Rectal smooth muscle tissue (tissue), 1 donor: Measurements from ENCODE around the gene HOXC11.

Experiments used
- H3K27ac ChIP-seq: one replicate; pipeline ENCODE4 v1.7.0; 2013; ENCODE audit warnings: low read depth, low read length, inconsistent platforms
- H3K27me3 ChIP-seq: one replicate; pipeline ENCODE4 v1.7.0; 2013; ENCODE audit warnings: low read length; ENCODE audit not compliant: control insufficient read depth, insufficient read depth
- H3K36me3 ChIP-seq: one replicate; pipeline ENCODE4 v1.7.0; 2013; ENCODE audit warnings: low read length; ENCODE audit not compliant: control insufficient read depth, insufficient read depth
- H3K4me1 ChIP-seq: one replicate; pipeline ENCODE4 v1.7.0; 2013; ENCODE audit warnings: low read length; ENCODE audit not compliant: control insufficient read depth, insufficient read depth
- H3K4me3 ChIP-seq: one replicate; pipeline ENCODE4 v1.7.0; 2013; ENCODE audit warnings: low read length
- H3K9ac ChIP-seq: one replicate; pipeline ENCODE4 v1.7.0; 2013; ENCODE audit warnings: low read length

The HOXC11 gene

DNA sequence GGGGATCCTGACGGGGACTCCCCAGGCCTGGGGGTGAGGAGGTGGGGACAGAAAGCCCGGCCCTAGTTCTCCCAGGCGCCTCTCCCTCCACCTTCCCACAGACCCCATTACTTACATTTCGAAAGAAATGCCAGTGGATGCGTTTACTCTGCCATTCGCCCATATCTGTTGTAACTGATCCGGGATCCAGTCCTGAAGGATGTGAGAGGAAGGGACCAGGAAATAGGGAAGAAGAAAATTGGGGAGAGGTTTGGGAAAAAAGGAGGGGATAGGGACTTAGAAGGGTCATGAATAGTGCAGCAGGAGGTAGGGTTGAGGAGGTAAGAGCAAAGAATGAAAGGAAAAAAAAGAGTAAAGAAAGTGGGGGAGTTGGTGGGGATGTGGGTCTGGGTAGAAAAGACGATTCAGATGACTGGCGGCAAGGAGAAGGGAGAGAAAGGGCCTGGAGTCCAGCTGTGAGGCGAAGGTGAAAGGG, 17.1 kb upstream of the HOXC11 start:
- Histone ChIP-seq H3K27ac (no peak overlapping the region), H3K36me3 (no peaks in the 10 kb centered on the region), H3K4me1 (no peaks in the 10 kb centered on the region), H3K9ac (no peak overlapping the region), H3K27me3 (peaks cover 79% of the 10 kb centered on the region), H3K4me3 (no peak overlapping the region)

DNA sequence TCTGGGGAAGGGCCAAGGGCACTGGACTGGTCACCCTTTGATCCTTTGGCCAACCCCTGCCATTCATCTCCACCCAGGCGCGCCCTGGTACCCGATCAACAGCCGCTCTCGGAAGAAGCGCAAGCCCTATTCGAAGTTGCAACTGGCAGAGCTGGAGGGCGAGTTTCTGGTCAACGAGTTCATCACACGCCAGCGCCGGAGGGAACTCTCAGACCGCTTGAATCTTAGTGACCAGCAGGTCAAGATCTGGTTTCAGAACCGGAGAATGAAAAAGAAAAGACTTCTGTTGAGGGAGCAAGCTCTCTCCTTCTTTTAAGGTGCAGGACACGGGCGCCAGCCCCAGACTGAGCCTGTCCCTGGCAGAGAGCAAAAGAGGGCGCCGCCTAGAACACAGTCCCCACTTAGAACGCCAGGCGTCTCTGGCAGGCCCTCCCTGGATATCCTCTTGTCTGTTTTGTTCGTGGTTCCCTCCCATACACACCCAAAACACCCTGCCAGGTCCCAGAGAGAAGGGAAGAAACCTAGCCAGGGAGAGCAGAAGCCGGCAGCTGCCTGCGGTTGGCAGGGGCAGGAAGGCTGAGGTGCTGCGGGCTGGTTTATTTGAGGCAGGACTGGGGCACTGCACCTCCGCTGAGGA, 16.6 kb upstream of the HOXC11 start:
- Histone ChIP-seq H3K4me1 (no peaks in the 10 kb centered on the region), H3K27ac (no peak overlapping the region), H3K9ac (no peak overlapping the region), H3K36me3 (no peaks in the 10 kb centered on the region), H3K4me3 (no peak overlapping the region), H3K27me3 (peaks cover 73% of the 10 kb centered on the region)

DNA sequence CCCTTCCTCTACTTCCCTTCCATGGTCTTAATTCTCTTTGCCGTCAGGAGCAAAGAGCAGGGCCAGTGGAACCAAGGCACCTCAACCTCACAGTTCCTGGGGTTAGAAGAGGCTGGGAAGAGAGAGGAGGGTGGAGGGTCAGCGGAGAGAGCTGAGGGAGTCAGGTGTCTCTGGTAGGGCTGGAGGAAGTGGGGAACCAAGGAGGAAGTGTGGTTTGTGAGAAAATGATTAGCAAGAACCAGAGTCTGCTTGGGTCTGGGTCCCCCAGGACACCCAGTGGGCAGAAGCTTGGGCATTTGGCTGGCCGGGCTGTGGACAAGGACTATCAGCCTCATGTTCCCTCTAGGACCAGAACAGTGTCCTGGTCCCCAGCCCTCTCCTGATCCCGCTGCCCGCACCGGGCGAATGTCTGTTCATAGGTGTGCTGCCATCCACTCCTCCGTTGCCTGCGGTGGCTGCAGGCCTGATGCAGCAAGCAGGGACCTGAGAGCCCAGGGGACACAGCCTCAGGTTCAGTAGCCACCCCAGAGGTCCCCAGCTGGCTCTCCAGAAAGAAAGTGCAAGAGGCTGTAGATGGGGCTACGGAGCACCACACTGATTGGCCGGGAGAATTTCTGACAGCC, 15.9 kb upstream of the HOXC11 start:
- Histone ChIP-seq H3K9ac (no peak overlapping the region), H3K4me3 (no peak overlapping the region), H3K4me1 (no peaks in the 10 kb centered on the region), H3K27ac (no peak overlapping the region), H3K27me3 (peaks cover 74% of the 10 kb centered on the region), H3K36me3 (no peaks in the 10 kb centered on the region)

DNA sequence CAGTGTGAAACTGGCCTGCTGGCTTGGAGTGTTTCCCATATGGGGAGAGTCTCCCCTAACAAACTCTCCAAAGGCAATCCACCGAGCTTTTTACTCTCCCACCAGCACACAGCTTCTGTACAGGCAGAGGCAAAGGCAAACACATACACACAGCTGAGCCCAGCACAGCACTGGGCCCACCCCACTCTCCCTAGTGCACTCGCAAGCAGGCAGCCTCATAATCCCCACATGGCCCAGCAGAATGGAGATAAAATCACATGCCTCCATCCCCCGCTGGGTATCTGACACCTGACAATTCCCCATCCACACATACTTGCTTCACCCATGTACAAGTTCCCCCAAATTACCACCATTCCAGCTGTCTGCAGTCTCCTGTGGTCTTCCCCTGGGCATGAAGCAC, 14.8 kb upstream of the HOXC11 start:
- peaks cover 67% of the 10 kb centered on the region for H3K27me3 ChIP-seq
- no peak overlapping the region for H3K27ac ChIP-seq
- no peaks in the 10 kb centered on the region for H3K4me1 ChIP-seq
- H3K9ac ChIP-seq, result no peak overlapping the region
- no peak overlapping the region for H3K4me3 ChIP-seq
- H3K36me3 ChIP-seq, result no peaks in the 10 kb centered on the region

DNA sequence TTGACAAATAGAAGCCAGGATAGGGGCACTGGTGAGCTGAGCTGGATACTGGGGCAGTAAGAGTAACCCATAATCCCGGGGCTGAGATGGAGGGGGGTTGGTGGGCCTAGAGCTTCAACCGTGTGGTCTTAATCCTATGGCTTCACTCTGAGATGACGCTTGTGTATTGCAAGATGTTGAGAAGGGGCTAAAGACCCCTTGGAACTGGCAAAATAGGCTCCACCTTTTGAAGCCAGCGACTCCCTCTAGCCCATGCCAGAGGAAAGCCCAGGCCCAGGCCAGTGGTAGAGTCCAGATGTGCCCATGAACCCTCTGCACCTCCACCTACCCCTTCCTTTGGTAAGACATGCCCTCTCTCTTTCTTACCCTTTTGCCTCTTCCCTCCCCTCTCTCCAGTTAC, 13.6 kb upstream of the HOXC11 start:
- Histone ChIP-seq H3K27me3 (peaks cover 61% of the 10 kb centered on the region), H3K27ac (no peak overlapping the region), H3K4me1 (no peaks in the 10 kb centered on the region)

GRCh38 chr12:53960187-53961024, 12.5 kb upstream of the HOXC11 start:
- no peak overlapping the region for H3K27ac ChIP-seq
- H3K9ac ChIP-seq, result no peak overlapping the region
- no peaks in the 10 kb centered on the region for H3K36me3 ChIP-seq
- no peaks in the 10 kb centered on the region for H3K4me1 ChIP-seq
- H3K4me3 ChIP-seq, result no peak overlapping the region
- peaks cover 69% of the 10 kb centered on the region for H3K27me3 ChIP-seq

More for the DNA sequence above, 13.6 kb upstream of the HOXC11 start:
- H3K36me3 ChIP-seq, result no peaks in the 10 kb centered on the region
- no peak overlapping the region for H3K4me3 ChIP-seq
- H3K9ac ChIP-seq, result no peak overlapping the region

GRCh38 chr12:53961025-53961761, 11.7 kb upstream of the HOXC11 start:
- Histone ChIP-seq H3K36me3 (no peaks in the 10 kb centered on the region), H3K9ac (no peak overlapping the region), H3K27ac (no peak overlapping the region), H3K4me3 (no peak overlapping the region), H3K27me3 (peaks cover 65% of the 10 kb centered on the region), H3K4me1 (no peaks in the 10 kb centered on the region)

DNA sequence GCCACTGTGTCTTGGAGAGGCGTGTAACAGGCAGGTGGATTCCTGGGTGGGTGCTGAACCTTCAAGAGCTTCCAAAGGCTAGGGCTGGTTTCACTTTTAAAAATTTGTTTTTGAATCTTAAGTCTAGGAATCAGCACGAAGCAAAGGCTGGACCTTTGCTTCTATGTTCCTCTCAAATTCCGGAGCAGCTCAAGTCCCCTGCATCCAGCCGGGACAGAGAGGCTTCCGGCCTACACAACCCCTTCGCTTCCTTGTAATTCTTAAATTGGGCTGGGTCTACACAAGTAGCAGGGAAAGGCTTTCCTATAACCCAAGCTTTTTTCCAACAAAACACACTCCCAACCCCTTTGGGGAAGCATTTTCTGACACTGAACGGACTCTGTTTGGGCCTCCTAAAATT, 9.9 kb upstream of the HOXC11 start:
- no peaks in the 10 kb centered on the region for H3K4me1 ChIP-seq
- H3K36me3 ChIP-seq, result no peaks in the 10 kb centered on the region
- no peak overlapping the region for H3K9ac ChIP-seq
- peaks cover 66% of the 10 kb centered on the region for H3K27me3 ChIP-seq
- no peak overlapping the region for H3K4me3 ChIP-seq
- H3K27ac ChIP-seq, result no peak overlapping the region

DNA sequence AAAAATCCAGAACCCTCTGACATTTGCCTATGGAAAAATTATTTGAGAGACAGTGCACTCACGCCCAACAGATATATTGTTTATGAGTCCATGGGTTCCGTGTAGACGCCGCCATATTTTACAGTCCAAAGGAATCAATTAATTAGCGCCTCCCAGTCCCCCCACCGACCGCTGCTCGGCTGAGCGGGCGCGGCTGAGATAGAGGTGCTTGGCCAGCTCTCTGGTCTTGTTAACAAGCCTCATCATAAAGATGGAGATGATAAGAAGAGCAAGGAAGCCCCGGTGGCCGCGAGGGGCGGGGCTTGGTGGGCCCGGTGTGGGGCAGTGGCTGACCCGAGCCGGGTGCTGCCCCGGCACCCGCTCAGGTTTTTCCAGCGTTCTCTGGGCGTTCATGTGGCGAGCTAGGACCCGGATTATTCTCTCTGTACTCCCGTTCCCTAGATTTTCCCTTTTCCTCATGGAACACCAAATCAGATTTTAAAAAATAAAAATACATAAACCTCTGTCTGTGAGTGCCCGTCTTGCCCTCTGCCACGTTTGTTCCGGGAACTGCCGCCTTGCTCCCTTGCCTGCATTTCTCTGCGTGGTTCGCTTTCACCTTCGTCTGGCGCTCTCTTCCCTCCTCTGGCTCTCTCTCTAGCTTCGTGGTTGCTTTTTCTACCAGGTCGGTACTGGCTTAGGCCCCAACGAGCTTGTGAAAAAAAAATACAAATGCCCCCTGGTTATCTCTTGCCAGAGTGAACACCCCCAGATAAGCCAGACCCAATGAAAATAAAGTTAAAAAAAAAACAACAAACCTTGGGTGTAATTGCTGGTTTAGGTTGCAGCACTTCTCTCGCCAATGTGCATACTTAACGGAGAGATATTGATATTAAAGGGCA, 9.3 kb upstream of the HOXC11 start:
- H3K4me1 ChIP-seq, result no peaks in the 10 kb centered on the region
- H3K36me3 ChIP-seq, result no peaks in the 10 kb centered on the region
- peaks cover 66% of the 10 kb centered on the region for H3K27me3 ChIP-seq
- no peak overlapping the region for H3K27ac ChIP-seq
- H3K4me3 ChIP-seq, result no peak overlapping the region
- H3K9ac ChIP-seq, result no peak overlapping the region

GRCh38 chr12:53964315-53964713, 8.6 kb upstream of the HOXC11 start:
- H3K9ac ChIP-seq, result no peak overlapping the region
- no peaks in the 10 kb centered on the region for H3K36me3 ChIP-seq
- peaks cover 67% of the 10 kb centered on the region for H3K27me3 ChIP-seq
- no peaks in the 10 kb centered on the region for H3K4me1 ChIP-seq
- H3K4me3 ChIP-seq, result no peak overlapping the region
- H3K27ac ChIP-seq, result no peak overlapping the region

GRCh38 chr12:53965281-53966084, 7.4 kb upstream of the HOXC11 start:
- H3K27me3 ChIP-seq, result peaks cover 67% of the 10 kb centered on the region
- H3K27ac ChIP-seq, result no peak overlapping the region
- H3K4me1 ChIP-seq, result no peaks in the 10 kb centered on the region
- no peak overlapping the region for H3K9ac ChIP-seq
- no peaks in the 10 kb centered on the region for H3K36me3 ChIP-seq
- H3K4me3 ChIP-seq, result no peak overlapping the region
